AG09319 (cell line): ENCODE measurements around the gene TRIM2.

Source experiments
- DNase-seq: peaks from one replicate; pipeline ENCODE4 v3.0.0-alpha.2; 2010; ENCODE audit warnings: low read depth; ENCODE audit errors: extremely low read depth
- CTCF ChIP-seq: IDR thresholded peaks from 2 replicates; pipeline ENCODE4 v1.5.1; 2011; ENCODE audit warnings: low read depth, mild to moderate bottlenecking, inconsistent platforms, low read length, moderate library complexity

TRIM2 gene

GRCh38 chr4:153349206-153349805 is 145.1 kb downstream of the TRIM2 start:
- TF ChIP-seq CTCF = no peak
- DNase-seq = no peak

- no peak for TF ChIP-seq CTCF
- DNase-seq = no peak
Observed at GRCh38 chr4:153362184-153362583, 157.9 kb downstream of the TRIM2 start.

- no peak for TF ChIP-seq CTCF
- no peak for DNase-seq
Observed at GRCh38 chr4:153364061-153364460, 159.8 kb downstream of the TRIM2 start.

GRCh38 chr4:153365003-153365402 is 160.8 kb downstream of the TRIM2 start:
- DNase-seq = no peak
- no peak for TF ChIP-seq CTCF

GRCh38 chr4:153366486-153366885 is 162.2 kb downstream of the TRIM2 start:
- no peak for TF ChIP-seq CTCF
- no peak for DNase-seq

GRCh38 chr4:153367092-153367491 is 162.8 kb downstream of the TRIM2 start:
- DNase-seq = no peak
- no peak for TF ChIP-seq CTCF

- DNase-seq = no peak
- no peak for TF ChIP-seq CTCF
Observed at GRCh38 chr4:153369021-153369420, 164.8 kb downstream of the TRIM2 start.
